Measurements from ENCODE around the gene PRKN. TPM values are rescaled to one million over a fixed set of nuclear protein-coding genes. Genes with fewer than 3 reads are reported as not detected.

The PRKN gene
- total and polyA plus RNA-seq, 4 experiments from 2014 or later = 0.50 to 5.3 (median 2.9) TPM

DNA sequence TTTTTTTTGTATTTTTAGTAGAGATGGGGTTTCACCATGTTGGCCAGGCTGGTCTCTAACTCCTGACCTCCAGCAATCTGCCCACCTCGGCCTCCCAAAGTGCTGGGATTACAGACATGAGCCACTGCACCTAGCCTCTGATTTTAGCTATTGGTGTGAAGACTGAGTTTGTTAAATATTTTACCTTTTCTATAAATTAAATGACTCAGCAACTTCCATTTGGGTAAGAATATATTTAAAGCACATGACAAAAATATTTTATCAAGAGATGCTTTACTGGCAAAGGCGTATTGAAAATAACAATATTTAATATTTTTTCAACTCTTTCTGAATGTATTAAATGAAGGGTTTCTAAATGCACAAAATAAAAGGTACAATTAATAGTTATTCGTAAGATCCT, 1295.0 kb downstream of the PRKN start:
- ChIA-PET CTCF (ENCODE audit: partially characterized antibody) (interaction anchor here (0.7 kb wide), 2 partner anchors 110 to 199 kb away, joined by 3 to 4 read pairs; no protein-coding TSS in a partner anchor), POLR2A (ENCODE audit: partially characterized antibody) (no interaction called here)
- no peaks in the 10 kb centered on the region for H3K4me1 Mint-ChIP-seq
- Histone ChIP-seq H3K4me3 (ENCODE audit: low read length in 2 of 2) (no peak overlapping the region), H3K36me3 (ENCODE audit: insufficient read depth, low read length) (no peaks in the 10 kb centered on the region), H3K4me1 (ENCODE audit: insufficient read depth, low read length) (no peaks in the 10 kb centered on the region), H3K27me3 (ENCODE audit: insufficient read depth, low read length) (no peaks in the 10 kb centered on the region), H3K27ac (ENCODE audit: low read depth, low read length) (no peak overlapping the region), H3K9me3 (ENCODE audit: control insufficient read depth in 1 of 2, low read length in 2 of 2) (no peaks in the 10 kb centered on the region)
- no peaks in the 10 kb centered on the region for H3K36me3 Mint-ChIP-seq
- H3K4me3 Mint-ChIP-seq = no peak overlapping the region
- peaks cover 0 to 8% (median 0%) of the 10 kb centered on the region in 8 donors for H3K9me3 Mint-ChIP-seq
- no peak for DNase-seq
- H3K27me3 Mint-ChIP-seq = peaks cover 0 to 3% of the 10 kb centered on the region in 2 donors
- H3K27ac Mint-ChIP-seq = no peak overlapping the region
- intact Hi-C loops (cut with micrococcal nuclease) = no loop called here

DNA sequence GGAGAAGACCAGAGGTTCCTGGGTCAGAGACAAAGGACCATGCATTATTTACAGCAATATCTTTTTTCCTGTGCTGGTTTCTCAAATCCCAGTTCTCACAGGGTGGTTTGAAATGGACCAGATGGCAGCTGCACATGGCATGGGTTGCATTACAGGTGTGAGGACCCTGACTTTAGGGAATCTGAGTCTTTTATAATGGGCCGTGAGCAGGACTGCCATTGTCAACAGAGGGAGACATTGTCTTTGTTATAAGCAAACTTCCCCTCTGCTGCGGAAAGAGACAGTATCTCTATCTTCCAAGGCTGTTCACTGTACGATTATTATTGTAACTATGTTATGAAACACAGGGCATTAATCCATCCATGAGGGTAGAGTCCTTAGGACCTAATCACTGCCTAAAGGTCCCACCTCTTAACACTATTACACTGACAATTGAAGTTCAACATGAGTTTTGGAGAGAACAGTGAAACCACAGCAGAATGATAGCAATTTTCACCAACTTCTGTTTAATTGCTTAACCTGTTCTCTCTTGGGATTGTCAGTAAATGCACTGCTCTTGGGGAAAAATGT, 1297.6 kb downstream of the PRKN start:
- peaks cover 0 to 8% (median 0%) of the 10 kb centered on the region in 8 donors for H3K9me3 Mint-ChIP-seq
- Histone ChIP-seq H3K4me3 (ENCODE audit: low read length in 2 of 2) (no peak overlapping the region), H3K27ac (ENCODE audit: low read depth, low read length) (no peak overlapping the region), H3K27me3 (ENCODE audit: insufficient read depth, low read length) (no peaks in the 10 kb centered on the region), H3K9me3 (ENCODE audit: control insufficient read depth in 1 of 2, low read length in 2 of 2) (no peaks in the 10 kb centered on the region), H3K36me3 (ENCODE audit: insufficient read depth, low read length) (no peaks in the 10 kb centered on the region), H3K4me1 (ENCODE audit: insufficient read depth, low read length) (no peaks in the 10 kb centered on the region)
- DNase-seq = no peak
- no peak overlapping the region for H3K27ac Mint-ChIP-seq
- intact Hi-C loops (cut with micrococcal nuclease) = no loop called here
- CTCF ChIA-PET (ENCODE audit: partially characterized antibody) = interaction anchor here (4.0 kb wide), 1 partner anchor 12 kb away, joined by 30 read pairs; no protein-coding TSS in a partner anchor
- H3K4me3 Mint-ChIP-seq = no peak overlapping the region
- peaks cover 0 to 1% of the 10 kb centered on the region in 2 donors for H3K27me3 Mint-ChIP-seq
- H3K36me3 Mint-ChIP-seq = no peaks in the 10 kb centered on the region
- no peaks in the 10 kb centered on the region for H3K4me1 Mint-ChIP-seq
- POLR2A ChIA-PET (ENCODE audit: partially characterized antibody) = no interaction called here

DNA sequence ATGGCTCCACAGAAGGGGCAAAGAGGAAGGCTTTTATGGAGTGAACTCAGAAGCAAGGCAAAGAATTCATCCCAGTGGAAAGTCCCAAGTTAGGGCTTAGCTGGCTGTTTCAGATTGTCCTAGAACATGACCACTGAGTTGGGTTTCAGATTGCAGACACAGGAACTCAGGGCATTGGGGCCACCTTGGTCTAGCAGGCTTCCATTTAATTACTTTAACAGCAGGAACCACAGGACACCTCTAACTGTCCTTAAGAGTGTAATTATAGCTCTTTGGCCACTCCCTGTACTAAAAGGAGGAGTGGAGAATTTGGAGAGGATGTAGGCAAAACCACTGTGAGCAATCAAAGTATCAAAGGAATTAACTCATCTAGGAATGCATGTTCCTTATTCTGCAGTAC, 1303.1 kb downstream of the PRKN start:
- intact Hi-C loops (cut with micrococcal nuclease) = no loop called here
- H3K36me3 ChIP-seq (ENCODE audit: insufficient read depth, low read length) = no peaks in the 10 kb centered on the region
- CTCF ChIA-PET (ENCODE audit: partially characterized antibody) = interaction anchor here (0.7 kb wide), 1 partner anchor 1731 kb away, joined by 3 read pairs; no protein-coding TSS in a partner anchor
- H3K4me3 ChIP-seq (ENCODE audit: low read length in 2 of 2) = no peak overlapping the region
- H3K9me3 ChIP-seq (ENCODE audit: control insufficient read depth in 1 of 2, low read length in 2 of 2) = no peaks in the 10 kb centered on the region
- Mint-ChIP-seq H3K36me3 (no peaks in the 10 kb centered on the region), H3K27ac (no peak overlapping the region), H3K27me3 (peaks cover 0 to 2% of the 10 kb centered on the region in 2 donors), H3K4me3 (no peak overlapping the region), H3K4me1 (no peaks in the 10 kb centered on the region), H3K9me3 (peaks cover 0 to 7% (median 0%) of the 10 kb centered on the region in 8 donors)
- DNase-seq = no peak
- POLR2A ChIA-PET (ENCODE audit: partially characterized antibody) = no interaction called here
- H3K4me1 ChIP-seq (ENCODE audit: insufficient read depth, low read length) = no peaks in the 10 kb centered on the region
- H3K27ac ChIP-seq (ENCODE audit: low read depth, low read length) = no peak overlapping the region
- no peaks in the 10 kb centered on the region for H3K27me3 ChIP-seq (ENCODE audit: insufficient read depth, low read length)

DNA sequence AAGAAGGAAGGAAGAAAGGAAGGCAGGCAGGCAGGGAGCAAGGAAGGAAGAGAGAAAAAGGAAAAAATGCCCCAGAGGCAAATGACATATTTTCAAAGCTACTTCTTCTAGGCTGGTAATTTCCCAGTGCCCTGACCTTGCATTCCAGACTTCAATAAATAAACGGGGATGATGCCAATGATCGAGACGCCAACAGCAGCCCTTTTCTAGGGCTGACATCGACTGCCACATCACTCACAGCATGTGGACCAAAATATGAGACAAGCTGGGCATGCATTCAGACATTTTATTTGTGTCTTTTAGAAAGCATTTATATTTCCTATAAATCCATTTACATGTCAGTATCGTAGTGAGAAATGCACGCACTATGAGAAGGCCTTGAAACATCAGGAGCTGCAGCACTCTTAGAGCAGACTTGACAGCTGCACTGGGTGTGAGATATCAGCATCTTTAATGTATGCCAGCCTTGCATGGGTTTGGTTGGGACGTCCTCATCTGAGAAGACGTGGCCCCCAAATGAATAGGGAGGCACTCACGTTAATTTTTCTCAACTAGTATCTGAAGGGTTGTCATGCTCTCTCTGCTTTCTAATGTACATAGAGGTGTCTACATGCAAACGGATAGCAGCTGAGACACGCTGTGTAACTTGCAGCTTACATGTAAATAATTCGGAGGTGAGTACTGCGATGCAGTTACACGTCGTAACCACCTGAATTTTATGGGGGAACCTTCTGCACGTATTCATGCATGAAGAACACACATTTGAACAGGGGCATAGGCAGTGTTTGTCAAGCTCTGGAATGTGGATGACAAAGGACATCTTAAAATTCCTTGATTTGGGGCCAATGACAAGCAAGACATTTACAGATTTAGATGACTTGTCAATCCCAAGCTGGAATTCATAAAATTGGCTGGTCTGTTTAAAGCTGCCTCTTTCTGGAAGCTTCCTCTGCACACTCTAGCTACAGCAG, 1304.6 kb downstream of the PRKN start:
- H3K4me1 Mint-ChIP-seq = peaks cover 0 to 4% (median 0%) of the 10 kb centered on the region in 4 donors
- DNase-seq = no peak
- intact Hi-C loops (cut with micrococcal nuclease) = no loop called here
- no peak overlapping the region for H3K4me3 ChIP-seq (ENCODE audit: low read length in 2 of 2)
- ChIA-PET CTCF (ENCODE audit: partially characterized antibody) (interaction anchor here (0.7 kb wide), 2 partner anchors 8 to 699 kb away, joined by 3 to 4 read pairs; no protein-coding TSS in a partner anchor), POLR2A (ENCODE audit: partially characterized antibody) (no interaction called here)
- H3K9me3 Mint-ChIP-seq = no peaks in the 10 kb centered on the region
- no peaks in the 10 kb centered on the region for H3K36me3 ChIP-seq (ENCODE audit: insufficient read depth, low read length)
- no peaks in the 10 kb centered on the region for H3K36me3 Mint-ChIP-seq
- no peak overlapping the region for H3K27ac Mint-ChIP-seq
- H3K9me3 ChIP-seq (ENCODE audit: control insufficient read depth in 1 of 2, low read length in 2 of 2) = no peaks in the 10 kb centered on the region
- no peak overlapping the region for H3K27ac ChIP-seq (ENCODE audit: low read depth, low read length)
- H3K4me3 Mint-ChIP-seq = no peak overlapping the region
- H3K27me3 Mint-ChIP-seq = peaks cover 4% of the 10 kb centered on the region in 2 donors
- H3K27me3 ChIP-seq (ENCODE audit: insufficient read depth, low read length) = no peaks in the 10 kb centered on the region
- H3K4me1 ChIP-seq (ENCODE audit: insufficient read depth, low read length) = no peaks in the 10 kb centered on the region

DNA sequence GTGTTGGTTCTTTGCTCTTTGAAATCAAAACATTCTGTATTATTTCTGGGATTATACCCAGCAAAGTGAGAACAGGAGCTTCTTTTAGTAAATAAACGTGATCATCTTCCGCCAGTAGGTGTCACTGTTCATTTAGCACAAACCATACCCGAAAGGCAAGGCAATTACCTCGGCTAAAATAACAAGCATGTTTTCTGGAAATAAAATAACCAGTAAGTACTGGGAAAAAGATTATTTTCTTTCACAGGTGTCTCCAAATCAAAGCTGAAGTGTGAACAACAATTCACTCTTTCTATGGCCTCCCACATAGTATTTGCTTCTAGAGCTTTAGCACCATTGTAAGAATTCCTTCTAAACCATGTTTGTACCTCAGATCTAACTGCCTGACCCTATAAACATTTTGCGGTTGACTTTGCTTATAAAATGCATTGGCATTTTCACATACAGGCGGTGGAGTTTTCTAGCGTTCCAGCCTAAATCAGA, 1309.1 kb downstream of the PRKN start:
- Histone ChIP-seq H3K9me3 (ENCODE audit: control insufficient read depth in 1 of 2, low read length in 2 of 2) (no peaks in the 10 kb centered on the region), H3K4me1 (ENCODE audit: insufficient read depth, low read length) (no peaks in the 10 kb centered on the region), H3K4me3 (ENCODE audit: low read length in 2 of 2) (no peak overlapping the region), H3K36me3 (ENCODE audit: insufficient read depth, low read length) (no peaks in the 10 kb centered on the region), H3K27me3 (ENCODE audit: insufficient read depth, low read length) (no peaks in the 10 kb centered on the region), H3K27ac (ENCODE audit: low read depth, low read length) (no peak overlapping the region)
- CTCF ChIA-PET (ENCODE audit: partially characterized antibody) = interaction anchor here (0.7 to 2.5 kb wide), 19 partner anchors 8 to 1993 kb away, joined by 3 to 30 read pairs (median 4); no protein-coding TSS in a partner anchor
- no peak overlapping the region for H3K4me3 Mint-ChIP-seq
- H3K9me3 Mint-ChIP-seq = peaks cover 0 to 1% (median 0%) of the 10 kb centered on the region in 8 donors
- H3K36me3 Mint-ChIP-seq = no peaks in the 10 kb centered on the region
- peak in 4 of 5 donors; percentile 30 to 40 (median 36) for DNase-seq
- H3K27ac Mint-ChIP-seq = no peak overlapping the region
- peaks cover 0 to 4% (median 0%) of the 10 kb centered on the region in 4 donors for H3K4me1 Mint-ChIP-seq
- POLR2A ChIA-PET (ENCODE audit: partially characterized antibody) = no interaction called here
- H3K27me3 Mint-ChIP-seq = peaks cover 7 to 10% of the 10 kb centered on the region in 2 donors
- intact Hi-C loops (cut with micrococcal nuclease) = no loop called here

DNA sequence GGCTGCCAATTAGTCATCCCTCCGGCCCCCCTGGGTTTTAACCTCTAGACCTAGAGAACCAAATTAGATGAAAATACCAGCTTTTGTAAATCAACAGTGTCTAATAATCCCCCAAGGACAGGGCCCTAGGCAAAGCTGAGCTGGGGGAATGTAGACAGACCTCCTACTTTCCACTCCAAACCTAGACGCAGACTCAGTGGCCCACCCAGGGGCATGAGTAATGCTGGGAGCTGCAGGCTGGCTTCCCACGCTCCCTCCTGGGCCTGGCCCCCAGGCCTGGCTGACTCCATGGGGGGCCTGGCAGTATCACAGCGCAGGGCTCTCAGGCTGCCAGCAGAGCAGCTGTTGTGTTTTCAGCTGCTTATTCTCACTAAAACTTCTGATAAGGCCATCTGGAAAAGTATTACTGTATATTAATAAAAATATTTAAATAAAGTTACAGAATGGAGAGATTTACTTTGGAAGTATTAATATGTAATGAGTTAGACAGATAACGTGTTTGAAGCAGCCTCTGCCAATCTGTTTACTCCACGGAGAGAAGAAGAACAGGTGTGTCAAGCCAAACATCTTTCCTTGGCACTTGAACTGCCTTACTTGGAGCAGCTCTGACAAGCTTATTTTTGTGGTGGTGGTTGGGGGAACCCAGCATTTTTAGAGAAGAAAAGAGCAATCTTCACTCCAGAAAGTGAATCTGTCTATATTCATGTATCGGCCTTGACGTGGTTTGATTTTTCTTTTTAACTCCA, 1309.7 kb downstream of the PRKN start:
- intact Hi-C loops (cut with micrococcal nuclease) = no loop called here
- ChIA-PET CTCF (ENCODE audit: partially characterized antibody) (interaction anchor here (0.7 to 2.5 kb wide), 19 partner anchors 8 to 1993 kb away, joined by 3 to 30 read pairs (median 4); no protein-coding TSS in a partner anchor), POLR2A (ENCODE audit: partially characterized antibody) (no interaction called here)
- Histone ChIP-seq H3K36me3 (ENCODE audit: insufficient read depth, low read length) (no peaks in the 10 kb centered on the region), H3K27ac (ENCODE audit: low read depth, low read length) (no peak overlapping the region), H3K9me3 (ENCODE audit: control insufficient read depth in 1 of 2, low read length in 2 of 2) (no peaks in the 10 kb centered on the region), H3K4me3 (ENCODE audit: low read length in 2 of 2) (no peak overlapping the region), H3K4me1 (ENCODE audit: insufficient read depth, low read length) (no peaks in the 10 kb centered on the region), H3K27me3 (ENCODE audit: insufficient read depth, low read length) (no peaks in the 10 kb centered on the region)
- H3K27me3 Mint-ChIP-seq = peaks cover 7 to 10% of the 10 kb centered on the region in 2 donors
- H3K4me1 Mint-ChIP-seq = peaks cover 0 to 4% (median 0%) of the 10 kb centered on the region in 4 donors
- DNase-seq = no peak
- H3K9me3 Mint-ChIP-seq = peaks cover 0 to 1% (median 0%) of the 10 kb centered on the region in 8 donors
- H3K4me3 Mint-ChIP-seq = no peak overlapping the region
- H3K36me3 Mint-ChIP-seq = no peaks in the 10 kb centered on the region
- H3K27ac Mint-ChIP-seq = no peak overlapping the region
